ENCODE results near the gene IFITM1.

The IFITM1 gene

DNA sequence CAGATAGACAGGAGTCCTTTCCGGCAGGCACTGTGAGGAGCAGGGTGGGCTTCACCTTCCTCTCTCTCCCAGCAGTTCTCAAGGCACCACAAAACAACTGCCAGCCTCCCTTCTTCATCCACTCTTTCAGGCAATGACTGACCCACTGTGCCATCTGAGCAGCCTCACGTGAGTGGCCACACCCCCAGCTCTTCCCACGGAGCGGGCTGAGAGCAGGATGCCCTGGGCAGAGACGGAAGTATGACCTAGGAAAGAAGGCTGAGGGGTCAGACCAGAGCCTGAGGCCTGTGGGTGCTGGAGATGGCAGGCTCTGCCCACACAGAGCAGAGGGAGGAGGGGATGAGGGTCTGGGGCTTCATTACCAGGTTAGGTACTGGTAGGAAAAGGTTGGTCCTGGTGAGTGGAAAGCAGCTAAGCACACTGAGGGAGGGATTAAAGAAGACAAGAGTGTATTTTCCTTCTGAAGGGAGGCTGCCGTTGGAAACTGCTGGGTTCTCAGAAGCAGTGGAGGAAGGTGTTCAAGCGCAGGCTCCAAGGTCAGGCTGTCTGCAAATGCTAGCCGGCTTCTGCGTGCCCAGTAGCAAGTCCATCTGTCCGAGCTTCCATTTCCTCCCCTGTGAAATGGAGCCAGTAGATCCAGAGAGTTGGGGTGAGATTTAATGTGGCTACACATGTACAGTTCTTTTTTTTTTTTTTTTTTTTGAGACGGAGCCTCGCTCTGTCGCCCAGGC, 31.0 kb upstream of the IFITM1 start:
- DNase-seq, result peak; percentile 59

DNA sequence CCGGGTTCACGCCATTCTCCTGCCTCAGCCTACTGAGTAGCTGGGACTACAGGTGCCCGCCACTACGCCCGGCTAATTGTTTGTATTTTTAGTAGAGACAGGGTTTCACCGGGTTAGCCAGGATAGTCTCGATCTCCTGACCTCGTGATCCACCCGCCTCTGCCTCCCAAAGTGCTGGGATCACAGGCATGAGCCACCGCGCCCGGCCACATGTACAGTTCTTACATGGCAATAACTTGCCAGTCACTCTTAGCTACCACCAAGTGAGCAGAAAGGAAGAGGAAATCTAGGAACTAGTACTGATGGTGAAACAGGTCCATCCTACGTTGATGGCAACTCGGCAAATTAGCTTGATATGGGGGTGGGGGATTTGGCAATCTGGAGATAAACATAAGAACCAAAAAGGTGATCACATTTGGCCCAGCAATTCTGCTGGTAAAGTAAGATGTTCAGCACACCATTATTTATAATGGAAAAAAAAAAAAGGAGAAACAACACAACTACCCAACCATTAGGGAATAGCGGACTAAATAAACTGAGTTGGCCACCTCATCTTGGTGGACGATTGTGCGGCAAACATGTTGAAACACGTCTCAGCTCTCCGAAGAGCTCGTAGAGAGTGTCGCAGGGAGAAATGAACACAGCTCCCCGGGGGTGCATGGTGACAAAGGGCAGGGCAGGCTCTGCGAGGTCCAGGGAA, 30.3 kb upstream of the IFITM1 start:
- peak; percentile 44 for DNase-seq

DNA sequence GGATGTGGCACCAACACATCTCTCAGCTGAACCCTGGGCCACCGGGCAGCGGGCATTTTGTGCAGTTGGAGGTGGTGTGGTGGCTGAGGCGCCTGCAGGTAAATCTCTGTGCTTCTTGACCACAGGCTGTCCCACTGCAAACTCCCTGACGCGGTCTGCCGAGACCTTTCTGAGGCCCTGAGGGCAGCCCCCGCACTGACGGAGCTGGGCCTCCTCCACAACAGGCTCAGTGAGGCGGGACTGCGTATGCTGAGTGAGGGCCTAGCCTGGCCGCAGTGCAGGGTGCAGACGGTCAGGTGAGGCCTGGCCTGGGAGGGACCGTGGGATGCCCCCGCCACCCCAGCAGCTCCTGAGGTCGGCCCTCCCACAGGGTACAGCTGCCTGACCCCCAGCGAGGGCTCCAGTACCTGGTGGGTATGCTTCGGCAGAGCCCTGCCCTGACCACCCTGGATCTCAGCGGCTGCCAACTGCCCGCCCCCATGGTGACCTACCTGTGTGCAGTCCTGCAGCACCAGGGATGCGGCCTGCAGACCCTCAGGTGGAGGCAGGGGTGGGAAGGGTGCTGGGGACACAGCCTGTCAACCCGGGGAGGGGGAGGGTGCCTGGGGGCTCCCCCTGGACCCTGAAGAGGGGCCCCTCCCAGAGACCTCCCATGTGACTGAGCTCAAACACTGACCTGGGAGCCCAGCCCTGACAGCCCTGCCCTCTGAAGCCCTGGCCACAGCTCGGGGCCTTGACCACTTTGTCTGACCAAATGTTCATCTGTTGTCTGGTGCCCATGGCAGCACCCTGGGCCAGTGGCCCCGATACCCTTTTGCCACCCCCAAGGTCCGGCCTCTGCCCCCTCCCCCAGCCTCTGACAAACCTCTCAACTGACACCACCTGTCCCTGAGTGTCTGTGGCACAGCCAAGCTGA, 29.5 kb upstream of the IFITM1 start:
- DNase-seq, result peak; percentile 58

DNA sequence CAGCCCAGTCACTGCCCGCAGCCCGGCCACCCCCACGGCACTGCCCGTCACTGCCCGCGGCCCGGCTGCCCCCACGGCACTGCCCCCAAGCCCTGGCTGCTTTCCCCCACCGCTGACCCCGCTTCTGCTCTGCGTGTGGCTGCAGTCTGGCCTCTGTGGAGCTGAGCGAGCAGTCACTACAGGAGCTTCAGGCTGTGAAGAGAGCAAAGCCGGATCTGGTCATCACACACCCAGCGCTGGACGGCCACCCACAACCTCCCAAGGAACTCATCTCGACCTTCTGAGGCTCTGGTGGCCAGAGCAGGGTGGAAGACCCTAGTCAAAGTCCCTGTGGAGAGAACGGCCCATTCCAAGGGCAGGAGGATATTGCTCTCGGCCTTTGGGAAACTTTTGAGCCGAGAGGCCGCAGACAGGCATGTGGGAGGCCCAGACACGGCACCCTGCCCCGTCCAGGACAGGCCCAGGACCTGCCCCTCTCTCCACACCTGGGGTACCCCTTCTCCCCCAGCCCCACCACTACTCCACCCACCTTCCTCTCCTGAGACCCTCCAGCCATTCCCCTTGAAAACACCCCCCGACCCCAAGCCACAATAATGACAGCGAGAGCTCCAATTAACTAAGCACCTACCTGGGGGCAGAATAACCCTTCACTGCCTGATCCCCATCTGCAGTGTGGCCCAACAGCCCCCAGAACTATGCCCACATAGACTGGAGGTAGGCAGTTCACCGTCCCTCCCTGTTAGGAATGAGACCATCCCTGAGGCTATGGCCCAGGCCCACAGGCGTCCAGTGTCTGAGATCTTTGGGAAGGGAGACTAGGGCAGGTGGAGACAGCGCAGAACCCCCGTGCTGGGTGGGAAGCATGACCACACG, 28.6 kb upstream of the IFITM1 start:
- peak; percentile 52 for DNase-seq

GRCh38 chr11:285894-286220, 28.0 kb upstream of the IFITM1 start:
- DNase-seq, result peak; percentile 56

DNA sequence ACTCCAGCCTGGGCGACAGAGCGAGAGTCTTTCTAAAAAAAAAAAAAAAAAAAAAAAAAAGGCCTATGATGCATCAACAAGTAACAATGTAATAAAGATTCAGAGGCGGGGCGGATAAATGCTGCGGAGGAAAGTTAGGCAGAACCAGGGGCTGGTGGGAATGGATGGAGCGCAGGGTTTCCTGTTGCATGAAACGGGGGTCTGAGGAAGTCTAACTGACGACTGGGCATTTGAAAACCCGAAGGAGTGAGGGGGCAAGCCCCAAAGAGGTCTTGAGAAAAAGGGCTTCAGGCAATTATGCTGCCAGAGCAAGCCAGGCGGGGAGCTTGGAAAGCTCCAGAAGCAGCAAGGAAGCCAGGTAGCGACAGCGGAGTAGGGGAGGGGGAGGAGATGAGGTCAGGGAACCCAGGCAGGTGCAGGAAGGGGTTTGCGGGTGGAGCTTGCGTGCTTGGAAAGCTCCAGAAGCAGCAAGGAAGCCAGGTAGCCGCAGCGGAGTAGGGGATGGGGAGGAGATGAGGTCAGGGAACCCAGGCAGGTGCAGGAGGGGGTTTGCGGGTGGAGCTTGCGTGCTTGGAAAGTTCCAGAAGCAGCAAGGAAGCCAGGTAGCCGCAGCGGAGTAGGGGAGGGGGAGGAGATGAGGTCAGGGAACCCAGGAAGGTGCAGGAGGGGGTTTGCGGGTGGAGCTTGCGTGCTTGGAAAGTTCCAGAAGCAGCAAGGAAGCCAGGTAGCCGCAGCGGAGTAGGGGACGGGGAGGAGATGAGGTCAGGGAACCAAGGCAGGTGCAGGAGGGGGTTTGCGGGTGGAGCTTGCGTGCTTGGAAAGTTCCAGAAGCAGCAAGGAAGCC, 26.6 kb upstream of the IFITM1 start:
- peak; percentile 88 for DNase-seq

DNA sequence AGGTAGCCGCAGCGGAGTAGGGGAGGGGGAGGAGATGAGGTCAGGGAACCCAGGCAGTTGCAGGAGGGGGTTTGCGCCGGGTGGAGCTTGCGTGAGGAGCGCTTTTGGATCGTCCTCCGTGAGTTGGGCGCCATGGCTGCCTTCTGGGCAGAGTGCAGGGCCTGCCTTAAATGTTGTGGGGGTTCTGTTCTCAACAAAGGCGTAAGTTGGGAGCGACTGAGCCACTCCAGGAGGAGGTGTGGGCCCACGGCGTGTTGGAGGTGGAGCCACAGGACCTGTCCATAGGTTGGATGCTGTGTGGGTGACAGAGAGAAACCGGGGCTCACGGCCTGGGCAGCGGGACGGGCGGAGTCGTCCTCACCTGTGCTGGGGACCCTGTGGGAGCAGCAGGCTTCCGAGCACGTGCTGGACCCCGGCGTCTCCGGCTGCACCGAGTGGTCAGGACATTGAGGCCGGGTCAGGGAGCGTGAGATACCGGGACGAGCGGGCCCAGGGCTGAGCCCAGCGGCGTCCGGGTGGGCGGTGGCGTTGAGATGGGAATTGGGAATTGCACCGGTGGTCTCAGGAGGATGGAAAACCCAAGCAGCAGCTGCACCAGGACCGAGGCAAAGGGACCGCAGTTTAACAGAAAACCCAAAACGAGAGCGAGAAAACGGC, 25.9 kb upstream of the IFITM1 start:
- peak; percentile 85 for DNase-seq

DNA sequence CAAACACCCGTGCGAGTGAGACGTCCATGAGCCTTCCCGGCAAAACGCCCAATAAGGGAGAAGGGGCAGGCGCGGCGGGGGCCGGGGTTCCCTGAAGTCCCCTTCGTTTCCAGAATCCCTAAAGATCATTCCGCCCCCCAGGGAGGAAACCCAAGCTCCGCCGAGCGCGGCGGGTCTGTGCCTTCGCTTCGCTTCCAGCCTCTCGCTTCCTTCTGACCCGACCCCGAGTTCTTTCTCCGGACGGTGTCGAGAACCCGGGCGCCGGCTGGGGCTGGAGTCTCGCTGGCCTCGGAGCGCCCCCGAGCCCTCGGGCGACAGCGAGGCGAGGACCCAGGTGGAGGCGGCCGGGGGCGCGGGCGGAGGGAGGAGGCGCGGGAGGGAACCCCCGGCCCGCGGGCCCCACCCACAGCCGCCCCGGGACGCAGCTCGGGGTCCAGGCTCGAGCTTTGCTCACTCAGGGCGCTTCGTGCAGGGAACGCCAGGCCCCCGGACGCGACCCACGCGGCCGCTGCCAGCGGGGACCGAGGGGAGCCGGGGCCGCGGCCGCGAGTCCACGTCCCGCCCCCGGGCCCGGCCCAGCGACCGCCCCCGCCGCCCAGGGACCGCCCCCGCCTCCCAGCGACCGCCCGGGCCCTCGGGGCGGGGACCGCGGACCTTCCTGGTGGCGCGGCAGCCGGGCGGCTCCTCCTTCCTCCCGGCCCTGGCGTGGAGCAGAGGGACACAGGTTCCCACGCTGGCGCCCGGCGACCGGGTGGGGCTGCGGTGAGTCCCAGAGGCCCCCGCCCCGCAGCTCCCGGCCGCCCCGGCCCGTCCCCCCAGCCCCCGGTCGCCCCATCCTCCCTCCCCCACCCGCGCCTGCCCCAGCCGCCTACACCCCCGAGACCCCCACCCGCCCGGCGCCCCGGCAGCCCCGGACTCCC, 25.1 kb upstream of the IFITM1 start, which contains the start of gene PGGHG:
Gene PGGHG (plus strand): TSS at position 649 of the 920 bp plus-strand sequence. CDS start 691 bp downstream, outside the sequence.
- peak; percentile 88 for DNase-seq

DNA sequence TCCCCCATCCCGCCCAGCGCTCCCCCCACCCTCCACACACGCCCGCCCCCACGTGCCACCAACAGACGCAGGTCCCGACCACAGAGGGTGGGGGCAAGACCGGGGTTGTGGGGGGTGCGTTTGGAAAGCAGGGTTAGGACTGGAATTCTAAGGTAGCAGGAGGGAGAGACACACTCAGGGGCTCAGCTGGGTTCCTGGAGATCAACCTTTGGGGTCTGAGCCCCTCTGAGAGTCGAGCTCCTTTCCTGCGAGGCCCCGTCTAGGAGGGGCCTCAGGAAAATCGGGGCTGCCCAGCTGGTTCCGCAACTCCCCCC, 24.5 kb upstream of the IFITM1 start:
- peak; percentile 70 for DNase-seq

- peak; percentile 66 for DNase-seq
These were observed 23.9 kb upstream of the IFITM1 start for GRCh38 chr11:289712-290620.

DNA sequence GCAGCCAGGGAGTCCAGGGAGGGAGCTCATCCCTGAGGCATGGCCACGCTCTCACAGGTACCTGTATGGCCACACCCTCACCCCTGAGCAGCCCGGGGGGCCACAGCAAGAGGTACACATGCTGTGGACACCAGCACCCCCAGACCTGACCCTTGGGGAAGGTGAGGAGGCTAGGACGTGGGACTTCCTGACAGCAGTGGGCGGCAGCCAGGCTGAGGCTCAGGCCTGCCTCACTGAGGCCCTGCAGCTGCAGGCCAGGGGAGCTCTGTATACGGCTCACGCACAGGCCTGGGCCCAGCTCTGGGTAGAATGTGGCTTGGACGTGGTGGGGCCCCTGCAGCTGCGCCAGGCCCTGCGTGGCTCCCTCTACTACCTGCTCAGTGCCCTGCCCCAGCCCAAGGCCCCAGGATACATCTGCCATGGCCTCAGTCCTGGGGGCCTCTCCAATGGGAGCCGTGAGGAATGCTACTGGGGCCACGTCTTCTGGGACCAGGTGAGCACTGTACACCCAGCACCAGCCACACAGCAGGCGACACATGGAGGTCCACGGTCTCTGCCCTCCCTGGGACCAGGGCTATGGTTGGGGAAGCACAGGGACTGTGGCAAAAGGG, 23.1 kb upstream of the IFITM1 start:
- DNase-seq, result peak; percentile 63

- peak; percentile 61 for DNase-seq
These were observed 22.3 kb upstream of the IFITM1 start for GRCh38 chr11:291281-292210.

DNA sequence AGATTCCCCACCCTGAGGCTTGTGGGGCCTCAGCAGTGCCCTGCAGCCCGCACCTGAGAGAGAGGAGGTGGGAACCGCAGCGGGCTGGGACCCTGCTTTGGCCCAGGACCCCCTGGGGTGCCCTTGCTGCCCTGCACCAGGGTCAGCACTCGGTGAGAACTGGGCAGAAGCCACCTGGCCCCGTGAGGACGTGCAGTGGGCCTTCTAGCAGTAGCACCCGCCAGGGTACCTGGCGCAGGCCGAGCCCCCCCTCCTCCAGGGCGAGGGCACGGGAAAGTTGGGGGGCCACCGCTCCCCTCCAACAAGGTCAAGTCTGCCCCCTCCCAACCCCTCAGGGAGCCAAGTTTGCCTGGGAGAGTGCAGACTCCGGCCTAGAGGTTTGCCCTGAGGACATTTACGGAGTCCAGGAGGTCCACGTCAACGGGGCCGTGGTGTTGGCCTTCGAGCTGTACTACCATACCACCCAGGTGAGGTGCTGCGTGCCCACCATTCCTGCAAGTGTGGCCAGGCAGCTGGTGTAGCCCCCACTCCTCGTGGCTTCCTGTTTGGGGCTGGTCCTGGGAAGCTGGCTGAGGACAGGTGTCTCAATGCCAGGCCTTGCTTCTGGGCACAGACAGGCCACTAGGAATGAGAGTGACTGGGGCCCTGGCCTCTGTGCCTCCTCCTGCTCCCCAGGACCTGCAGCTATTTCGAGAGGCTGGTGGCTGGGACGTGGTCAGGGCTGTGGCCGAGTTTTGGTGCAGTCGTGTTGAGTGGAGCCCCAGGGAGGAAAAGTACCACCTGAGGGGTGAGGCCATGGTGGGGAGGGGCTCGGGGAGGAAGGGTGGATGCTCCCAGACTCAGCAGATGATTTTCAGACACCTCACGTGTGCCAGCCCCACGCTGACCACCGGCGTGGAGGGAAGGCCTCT, 21.4 kb upstream of the IFITM1 start:
- peak; percentile 61 for DNase-seq

DNA sequence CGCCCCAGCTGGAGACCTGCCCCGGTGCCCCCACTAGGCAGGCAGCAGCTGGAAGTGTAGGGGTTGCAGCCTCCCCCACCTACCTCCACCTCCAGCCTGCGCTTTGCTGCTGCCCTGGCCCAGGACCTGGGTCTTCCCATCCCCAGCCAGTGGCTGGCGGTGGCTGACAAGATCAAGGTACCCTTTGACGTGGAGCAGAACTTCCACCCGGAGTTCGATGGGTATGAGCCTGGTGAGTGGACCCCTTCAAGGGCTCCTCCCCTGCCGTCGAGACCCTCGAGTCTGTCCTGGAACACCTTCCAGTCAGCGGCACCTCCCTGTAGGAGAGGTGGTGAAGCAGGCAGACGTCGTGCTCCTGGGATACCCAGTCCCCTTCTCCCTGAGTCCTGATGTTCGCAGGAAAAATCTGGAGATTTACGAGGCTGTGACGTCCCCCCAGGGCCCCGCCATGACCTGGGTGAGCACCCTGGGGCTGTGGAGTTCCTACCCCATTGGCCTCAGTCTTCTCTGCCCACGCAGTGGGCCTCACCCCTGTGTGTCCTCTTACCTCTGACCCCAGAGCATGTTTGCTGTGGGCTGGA, 20.5 kb upstream of the IFITM1 start:
- DNase-seq, result peak; percentile 63

DNA sequence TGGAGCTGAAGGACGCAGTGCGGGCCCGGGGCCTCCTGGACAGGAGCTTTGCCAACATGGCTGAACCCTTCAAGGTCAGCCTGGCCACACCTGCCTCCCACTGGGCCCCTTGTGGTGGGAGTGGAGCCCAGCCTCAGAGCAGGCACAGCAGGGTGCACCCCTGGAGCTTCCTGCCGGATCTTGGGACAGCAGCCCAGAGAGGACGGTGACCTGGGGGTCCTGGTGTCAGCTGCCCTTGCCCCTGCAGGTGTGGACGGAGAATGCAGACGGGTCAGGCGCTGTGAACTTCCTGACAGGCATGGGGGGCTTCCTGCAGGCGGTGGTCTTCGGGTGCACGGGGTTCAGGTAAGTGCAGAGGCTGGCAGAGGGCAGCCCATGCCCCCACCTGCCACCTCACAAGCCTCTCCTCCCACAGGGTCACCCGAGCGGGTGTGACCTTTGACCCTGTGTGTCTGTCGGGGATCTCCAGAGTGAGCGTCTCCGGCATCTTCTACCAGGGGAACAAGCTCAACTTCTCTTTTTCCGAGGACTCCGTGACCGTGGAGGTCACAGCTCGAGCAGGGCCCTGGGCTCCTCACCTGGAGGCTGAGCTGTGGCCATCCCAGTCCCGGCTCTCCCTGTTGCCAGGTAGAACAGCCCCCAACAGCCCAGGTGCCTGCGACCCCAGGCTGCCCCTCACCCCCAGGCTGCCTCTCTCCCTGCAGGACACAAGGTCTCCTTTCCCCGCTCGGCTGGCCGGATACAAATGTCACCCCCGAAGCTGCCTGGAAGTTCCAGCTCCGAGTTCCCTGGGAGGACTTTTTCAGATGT, 19.8 kb upstream of the IFITM1 start:
- peak; percentile 60 for DNase-seq
